Neural progenitor cell (in vitro differentiated cells): ENCODE data around the gene FRS3.

Experiments used
- CTCF ChIP-seq: fragments of 200-600 bp; sonication (generic); IDR thresholded peaks from 2 replicates; pipeline ENCODE4 v1.5.1; 2017; ENCODE audit warnings: antibody characterized with exemption, mild to moderate bottlenecking
- EZH2phosphoT487 ChIP-seq: fragments of 200-600 bp; sonication (generic); IDR thresholded peaks from 2 replicates; pipeline ENCODE4 v1.6.1; 2017; ENCODE audit warnings: antibody characterized with exemption

GRCh38 chr6:41822021-41822420 lies 42.3 kb upstream of the FRS3 start:
- no peak for TF ChIP-seq CTCF
- TF ChIP-seq EZH2phosphoT487: no peak
